Hematopoietic multipotent progenitor cell treated with erythropoietin and hydrocortisone succinate and interleukin-3 and kit ligand, for 8 days (in vitro differentiated cells): Measurements from ENCODE around the gene TBCEL.
"Not testable (repeated sequence)": the region's sequence is repeated elsewhere in the genome, so short reads cannot be mapped to it uniquely, and the experiment has no call there.

Source experiments
- DNase-seq: peaks from one replicate; pipeline ENCODE4 v3.0.0-alpha.2; 2015

TBCEL gene

GRCh38 chr11:121023848-121024751 lies at the start of gene TBCEL:
TSS of gene TBCEL (plus strand) at chr11:121024102. CDS start at chr11:121045691, 21,589 bp downstream.
- peak; percentile 87 for DNase-seq

GRCh38 chr11:120974466-120974865 lies 49.4 kb upstream of the TBCEL start:
- DNase-seq = no peak

- DNase-seq = no peak
These were observed 48.9 kb upstream of the TBCEL start for GRCh38 chr11:120974965-120975364.

- DNase-seq = no peak
These were observed 46.4 kb upstream of the TBCEL start for GRCh38 chr11:120977266-120978137.

- DNase-seq = no peak
These were observed 45.2 kb upstream of the TBCEL start for GRCh38 chr11:120978701-120979100.

GRCh38 chr11:120985718-120986569 lies 38.0 kb upstream of the TBCEL start:
- DNase-seq = peak; percentile 26

GRCh38 chr11:120988603-120989002 lies 35.3 kb upstream of the TBCEL start:
- DNase-seq = no peak

- no peak for DNase-seq
These were observed 31.8 kb upstream of the TBCEL start for GRCh38 chr11:120991830-120992686.

GRCh38 chr11:120994091-120994859 lies 29.6 kb upstream of the TBCEL start:
- no peak for DNase-seq

- no peak for DNase-seq
These were observed 28.7 kb upstream of the TBCEL start for GRCh38 chr11:120995184-120995583.

GRCh38 chr11:120996973-120997372 lies 26.9 kb upstream of the TBCEL start:
- DNase-seq = no peak

- no peak for DNase-seq
These were observed 25.3 kb upstream of the TBCEL start for GRCh38 chr11:120998581-120998980.

GRCh38 chr11:121004206-121004840 lies 19.6 kb upstream of the TBCEL start:
- no peak for DNase-seq

GRCh38 chr11:121006922-121007321 lies 17.0 kb upstream of the TBCEL start:
- DNase-seq = no peak

- DNase-seq = no peak
These were observed 15.4 kb upstream of the TBCEL start for GRCh38 chr11:121008551-121008950.

- DNase-seq = no peak
These were observed 11.8 kb upstream of the TBCEL start for GRCh38 chr11:121012091-121012490.

GRCh38 chr11:121018746-121019145 lies 5.2 kb upstream of the TBCEL start:
- DNase-seq = no peak

GRCh38 chr11:121021718-121022117 lies 2.2 kb upstream of the TBCEL start:
- DNase-seq = not testable (repeated sequence)

GRCh38 chr11:121024989-121025388 lies 1.1 kb downstream of the TBCEL start:
- DNase-seq = peak; percentile 51

- no peak for DNase-seq
These were observed 5.3 kb downstream of the TBCEL start for GRCh38 chr11:121029153-121029552.
